Fibroblast of the aortic adventitia (primary cell): ENCODE results near the gene DDX25. TPM values are rescaled to one million over a fixed set of nuclear protein-coding genes. Genes with fewer than 3 reads are reported as not detected.
A peak's percentile ranks its signal among the peaks of the same experiment; 100 is the strongest.

Experiments
- DNase-seq: peaks from one replicate; pipeline ENCODE4 v3.0.0-alpha.2; 2010; ENCODE audit warnings: low read depth
- H3K4me3 ChIP-seq: 2 replicates; pipeline ENCODE4 v1.5.1; 2011; ENCODE audit warnings: low read depth, mild to moderate bottlenecking, control low read depth, low read length, moderate library complexity
- total RNA-seq: library from RNA; depleted of rRNA; stranded (reverse); fragments of >200 nt; gene quantifications from 2 replicates; pipeline ENCODE4 v1.2.3, GENCODE V29; 2012; ENCODE audit warnings: low replicate concordance
- TF ChIP-seq, protein P1 (sequence below): IDR thresholded peaks from 2 replicates; pipeline ENCODE4 v1.5.1; 2011; ENCODE audit warnings: mild to moderate bottlenecking, low read length, control low read depth, inconsistent platforms; ENCODE audit not compliant: insufficient read depth

DDX25 gene
- total RNA-seq, 1 donor: under 0.01 TPM

GRCh38 chr11:125892071-125892470 lies 12.2 kb upstream of the DDX25 start:
- H3K4me3 ChIP-seq: no peak overlapping the region
- TF ChIP-seq, protein P1, sequence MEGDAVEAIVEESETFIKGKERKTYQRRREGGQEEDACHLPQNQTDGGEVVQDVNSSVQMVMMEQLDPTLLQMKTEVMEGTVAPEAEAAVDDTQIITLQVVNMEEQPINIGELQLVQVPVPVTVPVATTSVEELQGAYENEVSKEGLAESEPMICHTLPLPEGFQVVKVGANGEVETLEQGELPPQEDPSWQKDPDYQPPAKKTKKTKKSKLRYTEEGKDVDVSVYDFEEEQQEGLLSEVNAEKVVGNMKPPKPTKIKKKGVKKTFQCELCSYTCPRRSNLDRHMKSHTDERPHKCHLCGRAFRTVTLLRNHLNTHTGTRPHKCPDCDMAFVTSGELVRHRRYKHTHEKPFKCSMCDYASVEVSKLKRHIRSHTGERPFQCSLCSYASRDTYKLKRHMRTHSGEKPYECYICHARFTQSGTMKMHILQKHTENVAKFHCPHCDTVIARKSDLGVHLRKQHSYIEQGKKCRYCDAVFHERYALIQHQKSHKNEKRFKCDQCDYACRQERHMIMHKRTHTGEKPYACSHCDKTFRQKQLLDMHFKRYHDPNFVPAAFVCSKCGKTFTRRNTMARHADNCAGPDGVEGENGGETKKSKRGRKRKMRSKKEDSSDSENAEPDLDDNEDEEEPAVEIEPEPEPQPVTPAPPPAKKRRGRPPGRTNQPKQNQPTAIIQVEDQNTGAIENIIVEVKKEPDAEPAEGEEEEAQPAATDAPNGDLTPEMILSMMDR: no peak
- peak; percentile 27 for DNase-seq

- TF ChIP-seq, protein P1: no peak
- no peak overlapping the region for H3K4me3 ChIP-seq
- DNase-seq: no peak
Observed at GRCh38 chr11:125892994-125893393, 11.3 kb upstream of the DDX25 start.

DNA sequence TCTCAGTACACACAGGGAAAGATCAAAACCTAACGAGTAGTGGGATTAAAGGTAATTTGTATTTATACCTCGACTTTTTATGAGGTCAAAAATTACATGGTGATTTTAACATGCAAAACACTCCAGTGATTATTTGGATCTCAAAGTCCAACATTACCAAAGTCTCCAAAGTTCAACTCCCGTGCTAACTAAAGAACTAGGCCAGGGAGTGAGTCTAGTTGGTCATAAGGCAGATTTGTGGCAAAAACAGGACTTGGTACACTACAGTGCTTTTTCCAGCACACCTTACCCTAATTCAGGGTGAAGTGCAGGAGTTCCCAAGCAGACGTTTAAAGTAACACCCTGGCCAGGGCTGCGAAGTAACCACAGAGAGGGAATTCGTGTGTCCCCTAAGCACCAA lies 2.4 kb upstream of the DDX25 start:
- DNase-seq: no peak
- TF ChIP-seq, protein P1: no peak
- H3K4me3 ChIP-seq: peak overlapping the region; percentile 86

- TF ChIP-seq, protein P1: no peak
- peak overlapping the region; percentile 86 for H3K4me3 ChIP-seq
- no peak for DNase-seq
Observed at GRCh38 chr11:125902277-125902926, 1.9 kb upstream of the DDX25 start.

GRCh38 chr11:125902927-125903710 lies 1.2 kb upstream of the DDX25 start, which contains the start of gene PUS3:
Gene PUS3 (minus strand): TSS chr11:125903206. CDS start chr11:125896284, 6,922 bp downstream.
- peak within 1 kb of the TSS; percentile 86 for H3K4me3 ChIP-seq
- TF ChIP-seq, protein P1: no peak
- peak; percentile 81 for DNase-seq

DNA sequence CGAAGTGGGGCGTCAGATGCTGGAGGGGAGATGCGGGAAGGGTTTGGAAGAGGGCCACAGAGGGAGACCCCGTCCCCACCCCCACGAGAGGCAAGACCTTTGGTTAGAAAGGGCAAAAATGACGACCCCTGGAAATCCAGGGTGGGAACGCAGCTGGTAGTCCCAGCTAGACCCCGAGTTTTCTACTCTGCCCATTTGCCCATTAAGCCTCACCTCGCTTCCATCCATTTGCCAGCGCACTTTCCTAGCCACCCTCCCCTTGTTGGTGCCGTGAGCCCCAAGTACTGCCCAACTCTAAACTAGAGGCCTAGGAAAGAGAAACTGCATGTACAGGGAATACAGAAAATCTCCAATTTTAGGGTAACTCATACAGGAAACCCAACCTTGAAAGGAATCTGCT lies 370 bp downstream of the DDX25 start:
- TF ChIP-seq, protein P1: no peak
- no peak overlapping the region for H3K4me3 ChIP-seq
- no peak for DNase-seq
